SK-N-SH (cell line): ENCODE data around the gene POLG2. TPM values are rescaled to one million over a fixed set of nuclear protein-coding genes. Genes with fewer than 3 reads are reported as not detected.

Experiments
- CTCF ChIA-PET: fragments of 300-600, 350-600 bp; formaldehyde crosslinking; extraction: SDS; loops from one replicate; lab custom pipeline; 2021; lab: Yijun Ruan, JAX
- POLR2A ChIA-PET: fragments of 350-600 bp; sonication (Branson Sonifier 250); formaldehyde crosslinking; extraction: SDS; loops from one replicate; lab custom pipeline; 2020; ENCODE audit warnings: antibody characterized with exemption, inconsistent platforms; lab: Yijun Ruan, JAX
- DNase-seq: peaks from one replicate; pipeline ENCODE4 v3.0.0; 2012
- H2AFZ ChIP-seq: fragments of 200-600 bp; sonication (generic); 2 replicates; pipeline ENCODE4 v1.8.1; 2016; ENCODE audit warnings: antibody characterized with exemption, mild to moderate bottlenecking, low read depth
- H3F3A ChIP-seq: fragments of 200-600 bp; sonication (generic); replicated peaks from 2 replicates; pipeline ENCODE3; 2016; ENCODE audit warnings: antibody characterized with exemption, mild to moderate bottlenecking; ENCODE audit not compliant: insufficient read depth
- H3K27ac ChIP-seq, 2 experiments: fragments of 200-500 bp in 1 of 2; fragments of 200-600 bp in 1 of 2; sonication (Bioruptor generic) in 1 of 2; sonication (generic), shearing (Covaris generic) in 1 of 2; 2 replicates each; pipeline versions ENCODE4 v1.5.1 to v1.6.1; 2014 to 2016; ENCODE audit warnings: low read depth in 2 of 2, inconsistent platforms in 1 of 2, low read length in 1 of 2, mild to moderate bottlenecking in 1 of 2, mixed read lengths in 1 of 2
- H3K27me3 ChIP-seq: fragments of 200-600 bp; sonication (generic), shearing (Covaris generic); 2 replicates; pipeline ENCODE4 v1.6.1; 2016; ENCODE audit warnings: mixed run types; ENCODE audit not compliant: insufficient read depth
- H3K36me3 ChIP-seq, 2 experiments: fragments of 200-500 bp in 1 of 2; fragments of 200-600 bp in 1 of 2; sonication (Bioruptor generic) in 1 of 2; sonication (generic) in 1 of 2; replicated peaks in 1 of 2; 2 replicates each; pipeline versions ENCODE3 to v1.5.1; 2014 to 2016; ENCODE audit warnings: low read length in 1 of 2, mild to moderate bottlenecking in 1 of 2; ENCODE audit not compliant: insufficient read depth in 2 of 2, control insufficient read depth in 1 of 2
- H3K4me1 ChIP-seq, 2 experiments: fragments of 200-500 bp in 1 of 2; fragments of 200-600 bp in 1 of 2; sonication (Bioruptor generic) in 1 of 2; sonication (generic), shearing (Covaris generic) in 1 of 2; 2 replicates each; pipeline versions ENCODE4 v1.5.1 to v1.6.1; 2014 to 2016; ENCODE audit warnings: low read depth in 1 of 2, low read length in 1 of 2, mixed run types in 1 of 2; ENCODE audit not compliant: insufficient read depth in 2 of 2, control insufficient read depth in 1 of 2
- H3K4me2 ChIP-seq: fragments of 200-600 bp; sonication (generic), shearing (Covaris generic); 2 replicates; pipeline ENCODE4 v1.6.1; 2017; ENCODE audit warnings: mixed run types
- H3K4me3 ChIP-seq, 2 experiments: fragments of 200-500 bp in 1 of 2; fragments of 200-600 bp in 1 of 2; sonication (Bioruptor generic) in 1 of 2; sonication (generic), shearing (Covaris generic) in 1 of 2; 2 replicates each; pipeline versions ENCODE4 v1.5.1 to v1.8.1; 2014 to 2016; ENCODE audit warnings: low read depth in 2 of 2, inconsistent platforms in 1 of 2, low read length in 1 of 2, mild to moderate bottlenecking in 1 of 2, mixed read lengths in 1 of 2, moderate library complexity in 1 of 2
- H3K79me2 ChIP-seq: fragments of 200-600 bp; sonication (generic); 2 replicates; pipeline ENCODE4 v1.8.1; 2017; ENCODE audit warnings: mild to moderate bottlenecking; ENCODE audit not compliant: insufficient read depth
- H3K9ac ChIP-seq: fragments of 200-600 bp; sonication (generic); 2 replicates; pipeline ENCODE4 v1.6.1; 2017; ENCODE audit warnings: mixed run types
- H3K9me2 ChIP-seq: fragments of 200-600 bp; sonication (generic); 2 replicates; pipeline ENCODE4 v1.6.1; 2017; ENCODE audit warnings: mixed run types
- H3K9me3 ChIP-seq: fragments of 200-600 bp; sonication (generic); 2 replicates; pipeline ENCODE4 v1.6.1; 2017; ENCODE audit warnings: mixed run types, mild to moderate bottlenecking, moderate library complexity
- H4K20me1 ChIP-seq: fragments of 200-600 bp; sonication (generic); 2 replicates; pipeline ENCODE4 v1.6.1; 2017; ENCODE audit warnings: mild to moderate bottlenecking, mixed run types; ENCODE audit not compliant: insufficient read depth
- CTCF ChIP-seq: fragments of 200-600 bp; sonication (generic); IDR thresholded peaks from 2 replicates; pipeline ENCODE4 v1.6.1; 2017; ENCODE audit warnings: antibody characterized with exemption, mild to moderate bottlenecking, moderate library complexity
- ELF1 ChIP-seq: IDR thresholded peaks from 2 replicates; pipeline ENCODE4 v1.4.0; 2012
- JUND ChIP-seq: IDR thresholded peaks from 2 replicates; pipeline ENCODE4 v1.4.0; 2012
- MEF2A ChIP-seq: IDR thresholded peaks from 2 replicates; pipeline ENCODE4 v1.4.0; 2012; ENCODE audit warnings: low read depth, borderline replicate concordance
- MXI1 ChIP-seq: IDR thresholded peaks from 2 replicates; pipeline ENCODE4 v1.6.1; 2012; ENCODE audit warnings: mild to moderate bottlenecking, low read depth, low read length, improper control_type of control experiment
- NFIC ChIP-seq: IDR thresholded peaks from 2 replicates; pipeline ENCODE4 v1.4.0; 2012; ENCODE audit warnings: borderline replicate concordance
- REST ChIP-seq: IDR thresholded peaks from 2 replicates; pipeline ENCODE4 v1.6.1; 2012; ENCODE audit warnings: mild to moderate bottlenecking, low read depth, low read length, moderate library complexity
- RXRA ChIP-seq: IDR thresholded peaks from 2 replicates; pipeline ENCODE4 v1.4.0; 2012; ENCODE audit warnings: low read depth, mild to moderate bottlenecking, borderline replicate concordance
- SIN3A ChIP-seq: IDR thresholded peaks from 2 replicates; pipeline ENCODE4 v1.6.1; 2012; ENCODE audit warnings: low read depth, mild to moderate bottlenecking, low read length, moderate library complexity, borderline replicate concordance
- TCF12 ChIP-seq: IDR thresholded peaks from 2 replicates; pipeline ENCODE4 v1.4.0; 2012
- USF1 ChIP-seq: IDR thresholded peaks from 2 replicates; pipeline ENCODE4 v1.4.0; 2012; ENCODE audit warnings: low read depth, borderline replicate concordance
- WGBS: methylation state at CpG from one replicate; pipeline ENCODE4 v1.1.6; 2017; ENCODE audit warnings: low lambda C conversion rate; 5-methylcytosine and 5-hydroxymethylcytosine counted together
- polyA plus RNA-seq, 3 experiments: library from polyadenylated mRNA; depleted of rRNA; stranded (reverse); fragments of >200 nt; gene quantifications; 2 replicates each; pipeline ENCODE4 v1.2.3, GENCODE V29; 2012

POLG2 gene
- polyA plus RNA-seq, 1 of the 3 experiments (the other 2 are of a cell fraction), result 18.0 TPM

- no peak overlapping the region for H3K27ac ChIP-seq
- POLR2A ChIA-PET, result no interaction called here
- H3K9ac ChIP-seq, result no peak overlapping the region
- WGBS, result 84% methylated on average over 6 of the region's 6 CpGs
- H3K9me3 ChIP-seq, result 0 out of 2 replicates have a peak, but pooled peaks cover 9% of the 10 kb centered on the region
- no peaks in the 10 kb centered on the region for H3K79me2 ChIP-seq
- H2AFZ ChIP-seq, result no peak overlapping the region
- H3K4me1 ChIP-seq, result no peaks in the 10 kb centered on the region
- TF ChIP-seq RXRA (no peak), CTCF (no peak), MEF2A (no peak), TCF12 (no peak), USF1 (no peak), REST (no peak), JUND (no peak), ELF1 (no peak), NFIC (no peak), MXI1 (no peak)
- CTCF ChIA-PET, result interaction anchor here (1.3 to 3.1 kb wide), 4 partner anchors 23 to 137 kb away, joined by 3 to 24 read pairs (median 4); no protein-coding TSS in a partner anchor
- peaks cover 4% of the 10 kb centered on the region for H3F3A ChIP-seq
- no peaks in the 10 kb centered on the region for H3K36me3 ChIP-seq
- H3K27me3 ChIP-seq, result no peaks in the 10 kb centered on the region
- no peak overlapping the region for H3K4me2 ChIP-seq
- H4K20me1 ChIP-seq, result no peaks in the 10 kb centered on the region
- no peaks in the 10 kb centered on the region for H3K9me2 ChIP-seq
- H3K4me3 ChIP-seq, result no peak overlapping the region
- no peak for DNase-seq
Measured at GRCh38 chr17:64443086-64443760, 53.6 kb downstream of the POLG2 start.

GRCh38 chr17:64442541-64442971 is 54.3 kb downstream of the POLG2 start:
- H3K27ac ChIP-seq, result no peak overlapping the region
- WGBS, result 84% methylated on average over 3 of the region's 3 CpGs
- CTCF ChIA-PET, result interaction anchor here (1.4 to 3.1 kb wide), 3 partner anchors 22 to 136 kb away, joined by 3 to 24 read pairs (median 3); no protein-coding TSS in a partner anchor
- no peaks in the 10 kb centered on the region for H3K4me1 ChIP-seq
- H3K9me2 ChIP-seq, result no peaks in the 10 kb centered on the region
- no peak overlapping the region for H3K4me2 ChIP-seq
- no peak overlapping the region for H3K9ac ChIP-seq
- no peak for TF ChIP-seq SIN3A
- no peaks in the 10 kb centered on the region for H3K79me2 ChIP-seq
- H3K4me3 ChIP-seq, result no peak overlapping the region
- no peaks in the 10 kb centered on the region for H3K36me3 ChIP-seq
- no peaks in the 10 kb centered on the region for H4K20me1 ChIP-seq
- H2AFZ ChIP-seq, result no peak overlapping the region
- peaks cover 15% of the 10 kb centered on the region; the same call in 1 of the 2 replicates for H3K9me3 ChIP-seq
- POLR2A ChIA-PET, result no interaction called here
- DNase-seq, result no peak
- H3F3A ChIP-seq, result peaks cover 4% of the 10 kb centered on the region
- H3K27me3 ChIP-seq, result no peaks in the 10 kb centered on the region
